ENCODE results near the gene RHOV.

GRCh38 chr15:40831861-40832260, 42.2 kb downstream of the RHOV start:
- TF ChIP-seq EZH2 (IDR thresholded peaks at IDR 0.05; ENCODE audit: borderline replicate concordance, low read length), result no peak
- TF ChIP-seq CTCF (conservative IDR thresholded peaks at IDR 0.05 in 1 of 2, IDR thresholded peaks at IDR 0.05 in 1 of 2; ENCODE audit: extremely low read depth in 1 of 2, insufficient read depth in 1 of 2, low read depth in 1 of 2, low read length in 2 of 2), result no peak
